Activated naive CD8-positive, alpha-beta T cell (primary cell): ENCODE measurements around the gene APOBEC2.

Experiments
- H3K27ac Mint-ChIP-seq: one replicate; pipeline ENCODE4 v1.8.0; 2021; ENCODE audit warnings: mixed read lengths
- H3K27me3 Mint-ChIP-seq: one replicate; pipeline ENCODE4 v1.8.0; 2021; ENCODE audit warnings: mixed read lengths
- H3K36me3 Mint-ChIP-seq: one replicate; pipeline ENCODE4 v1.8.0; 2021; ENCODE audit warnings: mixed read lengths
- H3K4me1 Mint-ChIP-seq: one replicate; pipeline ENCODE4 v1.8.0; 2021; ENCODE audit warnings: low read depth, mixed read lengths
- H3K4me3 Mint-ChIP-seq: one replicate; pipeline ENCODE4 v1.8.0; 2021; ENCODE audit warnings: mild to moderate bottlenecking, mixed read lengths
- H3K9me3 Mint-ChIP-seq: one replicate; pipeline ENCODE4 v1.8.0; 2021; ENCODE audit warnings: low read depth, mixed read lengths

The APOBEC2 gene

GRCh38 chr6:41078101-41078500 lies 25.1 kb downstream of the APOBEC2 start:
- Mint-ChIP-seq H3K27ac (no peak overlapping the region), H3K9me3 (no peaks in the 10 kb centered on the region), H3K27me3 (no peaks in the 10 kb centered on the region), H3K36me3 (peaks cover 24% of the 10 kb centered on the region), H3K4me1 (peaks cover 77% of the 10 kb centered on the region), H3K4me3 (no peak overlapping the region)

GRCh38 chr6:41079080-41079479 lies 26.1 kb downstream of the APOBEC2 start:
- Mint-ChIP-seq H3K27me3 (no peaks in the 10 kb centered on the region), H3K27ac (peak overlapping the region; percentile 88), H3K36me3 (peaks cover 22% of the 10 kb centered on the region), H3K4me3 (no peak overlapping the region), H3K4me1 (peaks cover 79% of the 10 kb centered on the region), H3K9me3 (no peaks in the 10 kb centered on the region)

GRCh38 chr6:41080621-41081020 lies 27.6 kb downstream of the APOBEC2 start:
- H3K27me3 Mint-ChIP-seq = no peaks in the 10 kb centered on the region

GRCh38 chr6:41083072-41083471 lies 30.1 kb downstream of the APOBEC2 start:
- H3K4me1 Mint-ChIP-seq = peaks cover 55% of the 10 kb centered on the region
- no peak overlapping the region for H3K4me3 Mint-ChIP-seq
- no peaks in the 10 kb centered on the region for H3K27me3 Mint-ChIP-seq
- no peaks in the 10 kb centered on the region for H3K9me3 Mint-ChIP-seq
- peaks cover 23% of the 10 kb centered on the region for H3K36me3 Mint-ChIP-seq
- no peak overlapping the region for H3K27ac Mint-ChIP-seq

More at GRCh38 chr6:41080621-41081020, 27.6 kb downstream of the APOBEC2 start:
- H3K9me3 Mint-ChIP-seq = no peaks in the 10 kb centered on the region
- H3K36me3 Mint-ChIP-seq = peaks cover 21% of the 10 kb centered on the region
- peak overlapping the region; percentile 75 for H3K4me3 Mint-ChIP-seq
- peak overlapping the region; percentile 92 for H3K27ac Mint-ChIP-seq
- peaks cover 65% of the 10 kb centered on the region for H3K4me1 Mint-ChIP-seq

GRCh38 chr6:41085182-41085581 lies 32.2 kb downstream of the APOBEC2 start:
- Mint-ChIP-seq H3K36me3 (peaks cover 14% of the 10 kb centered on the region), H3K4me3 (no peak overlapping the region), H3K9me3 (no peaks in the 10 kb centered on the region), H3K4me1 (peaks cover 37% of the 10 kb centered on the region), H3K27ac (no peak overlapping the region), H3K27me3 (no peaks in the 10 kb centered on the region)

- no peaks in the 10 kb centered on the region for H3K27me3 Mint-ChIP-seq
- peaks cover 11% of the 10 kb centered on the region for H3K4me1 Mint-ChIP-seq
- H3K4me3 Mint-ChIP-seq = no peak overlapping the region
- H3K9me3 Mint-ChIP-seq = no peaks in the 10 kb centered on the region
- H3K27ac Mint-ChIP-seq = no peak overlapping the region
- H3K36me3 Mint-ChIP-seq = peaks cover 18% of the 10 kb centered on the region
Observed at GRCh38 chr6:41088451-41088850, 35.4 kb downstream of the APOBEC2 start.

GRCh38 chr6:41090841-41091761 lies 38.1 kb downstream of the APOBEC2 start:
- H3K4me1 Mint-ChIP-seq = peaks cover 7% of the 10 kb centered on the region
- H3K9me3 Mint-ChIP-seq = no peaks in the 10 kb centered on the region
- no peaks in the 10 kb centered on the region for H3K27me3 Mint-ChIP-seq
- peaks cover 19% of the 10 kb centered on the region for H3K36me3 Mint-ChIP-seq
- H3K27ac Mint-ChIP-seq = no peak overlapping the region
- H3K4me3 Mint-ChIP-seq = no peak overlapping the region

- no peak overlapping the region for H3K4me3 Mint-ChIP-seq
- peaks cover 19% of the 10 kb centered on the region for H3K36me3 Mint-ChIP-seq
Observed at GRCh38 chr6:41092421-41093140, 39.6 kb downstream of the APOBEC2 start.

GRCh38 chr6:41093729-41094128 lies 40.7 kb downstream of the APOBEC2 start:
- Mint-ChIP-seq H3K4me1 (peaks cover 14% of the 10 kb centered on the region), H3K36me3 (peaks cover 23% of the 10 kb centered on the region), H3K27ac (no peak overlapping the region), H3K4me3 (no peak overlapping the region), H3K9me3 (no peaks in the 10 kb centered on the region), H3K27me3 (no peaks in the 10 kb centered on the region)

More at GRCh38 chr6:41092421-41093140, 39.6 kb downstream of the APOBEC2 start:
- Mint-ChIP-seq H3K4me1 (peaks cover 5% of the 10 kb centered on the region), H3K27ac (no peak overlapping the region), H3K9me3 (no peaks in the 10 kb centered on the region), H3K27me3 (no peaks in the 10 kb centered on the region)

GRCh38 chr6:41097467-41098090 lies 44.6 kb downstream of the APOBEC2 start:
- Mint-ChIP-seq H3K27me3 (no peaks in the 10 kb centered on the region), H3K4me3 (no peak overlapping the region), H3K27ac (no peak overlapping the region), H3K9me3 (no peaks in the 10 kb centered on the region), H3K36me3 (peaks cover 21% of the 10 kb centered on the region), H3K4me1 (peaks cover 22% of the 10 kb centered on the region)

GRCh38 chr6:41098366-41098765 lies 45.4 kb downstream of the APOBEC2 start:
- Mint-ChIP-seq H3K4me3 (no peak overlapping the region), H3K36me3 (peaks cover 19% of the 10 kb centered on the region), H3K27ac (peak overlapping the region; percentile 10), H3K27me3 (no peaks in the 10 kb centered on the region), H3K9me3 (no peaks in the 10 kb centered on the region), H3K4me1 (peaks cover 22% of the 10 kb centered on the region)

GRCh38 chr6:41100871-41101287 lies 47.9 kb downstream of the APOBEC2 start:
- Mint-ChIP-seq H3K27me3 (no peaks in the 10 kb centered on the region), H3K4me1 (peaks cover 19% of the 10 kb centered on the region), H3K4me3 (no peak overlapping the region), H3K27ac (no peak overlapping the region), H3K36me3 (peaks cover 13% of the 10 kb centered on the region), H3K9me3 (no peaks in the 10 kb centered on the region)

GRCh38 chr6:41103847-41104246 lies 50.8 kb downstream of the APOBEC2 start:
- peaks cover 9% of the 10 kb centered on the region for H3K4me1 Mint-ChIP-seq
- no peak overlapping the region for H3K27ac Mint-ChIP-seq
- H3K27me3 Mint-ChIP-seq = no peaks in the 10 kb centered on the region
- no peak overlapping the region for H3K4me3 Mint-ChIP-seq
- H3K36me3 Mint-ChIP-seq = peaks cover 15% of the 10 kb centered on the region
- no peaks in the 10 kb centered on the region for H3K9me3 Mint-ChIP-seq

GRCh38 chr6:41111017-41111416 lies 58.0 kb downstream of the APOBEC2 start:
- Mint-ChIP-seq H3K27me3 (no peaks in the 10 kb centered on the region), H3K4me1 (no peaks in the 10 kb centered on the region), H3K9me3 (no peaks in the 10 kb centered on the region), H3K27ac (no peak overlapping the region), H3K36me3 (peaks cover 20% of the 10 kb centered on the region), H3K4me3 (no peak overlapping the region)
